SK-MEL-5 (cell line): ENCODE measurements around the gene PERM1. TPM values are rescaled to one million over a fixed set of nuclear protein-coding genes. Genes with fewer than 3 reads are reported as not detected.
"Not testable (repeated sequence)": the region's sequence is repeated elsewhere in the genome, so short reads cannot be mapped to it uniquely, and the experiment has no call there.

ENCODE experiments used
- DNase-seq: peaks from one replicate; pipeline ENCODE4 v3.0.0-alpha.2; 2016; ENCODE audit warnings: low read depth, low spot score
- in situ Hi-C: cut with HindIII; loops from 2 replicates; pipeline ENCODE4 v1.10.0; 2016; ENCODE audit warnings: low sequenced_read_pairs, high pct_unique_total_duplicates, low pct_unique_long_range_greater_than_20kb
- total RNA-seq: library from RNA; depleted of rRNA; stranded (reverse); fragments of >200 nt; shearing (Covaris generic); gene quantifications from 2 replicates; pipeline ENCODE4 v1.2.3, GENCODE V29; 2014

PERM1 gene
- total RNA-seq, 1 experiment from 2014 or later, result 0.85 TPM

DNA sequence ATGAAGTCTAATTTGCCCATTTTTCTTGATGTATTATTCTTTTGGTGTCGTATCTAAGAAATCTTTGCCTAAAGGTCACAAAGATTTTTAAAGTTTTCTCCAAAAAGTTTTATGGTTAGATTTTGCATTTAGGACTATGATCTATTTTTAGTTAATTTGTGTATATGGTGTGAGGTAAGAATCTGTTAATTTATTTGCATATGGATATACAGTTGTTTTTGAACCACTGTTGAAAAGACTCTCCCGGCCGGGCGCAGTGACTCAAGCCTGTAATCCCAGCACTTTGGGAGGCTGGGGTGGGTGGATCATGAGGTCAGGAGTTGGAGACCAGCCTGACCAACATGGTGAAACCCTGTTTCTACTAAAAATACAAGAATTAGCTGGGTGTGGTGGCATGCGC lies 6.2 kb upstream of the PERM1 start:
- in situ Hi-C loops, DNase-seq: not testable (repeated sequence)

GRCh38 chr1:985126-985525 lies 3.2 kb upstream of the PERM1 start:
- in situ Hi-C loops, result no loop called here

DNA sequence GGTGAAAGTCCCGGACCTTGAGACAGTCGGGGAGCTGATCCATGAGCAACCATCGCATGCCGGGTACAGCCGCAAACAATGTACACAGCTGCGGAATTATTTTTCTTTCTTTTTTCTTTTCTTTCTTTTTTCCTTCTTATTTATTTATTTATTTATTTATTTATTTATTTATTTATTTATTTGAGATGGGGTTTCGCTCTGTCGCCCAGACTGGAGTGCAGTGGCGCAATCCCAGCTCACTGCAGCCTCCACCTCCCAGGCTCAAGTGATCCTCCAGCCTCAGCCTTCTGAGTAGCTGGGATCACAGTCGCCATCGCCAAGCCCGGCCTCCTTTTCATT lies 2.6 kb upstream of the PERM1 start:
- in situ Hi-C loops, result no loop called here

More at GRCh38 chr1:985126-985525, 3.2 kb upstream of the PERM1 start:
- DNase-seq, result no peak

DNA sequence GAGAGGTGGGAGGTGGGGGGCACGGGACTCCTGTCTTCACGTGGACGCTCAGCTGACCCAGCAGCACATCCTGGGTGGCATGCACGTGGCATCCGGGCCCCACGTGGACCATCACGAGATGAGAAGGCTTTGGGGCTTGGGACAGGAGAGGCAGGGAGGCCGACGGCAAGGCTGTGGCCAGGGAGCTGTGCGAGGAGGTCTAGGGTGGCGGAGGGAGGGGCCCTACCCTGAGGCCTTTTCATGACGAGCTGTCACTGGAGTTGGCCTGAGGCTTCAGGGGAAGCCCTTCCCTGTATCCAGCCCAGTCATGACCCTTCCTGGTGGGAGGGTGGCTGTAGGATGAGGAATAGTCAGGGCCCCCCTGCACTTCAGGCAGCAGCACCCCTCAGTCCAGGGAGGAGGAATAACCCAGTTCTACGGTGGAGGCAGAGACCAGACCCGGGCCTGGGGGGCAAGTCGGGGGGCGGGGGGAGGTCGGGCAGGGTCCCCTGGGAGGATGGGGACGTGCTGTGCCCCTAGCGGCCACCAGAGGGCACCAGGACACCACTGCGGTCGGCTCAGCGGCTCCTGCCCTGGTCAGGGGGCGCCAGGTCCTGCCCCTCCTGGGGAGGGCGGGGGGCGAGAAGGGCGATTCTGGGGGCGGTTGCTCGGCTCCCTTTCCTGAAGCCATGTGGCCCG lies 2.0 kb upstream of the PERM1 start:
- in situ Hi-C loops, result no loop called here
- DNase-seq, result peak; percentile 36

More for the DNA sequence above, 2.6 kb upstream of the PERM1 start:
- no peak for DNase-seq

GRCh38 chr1:982765-983436 lies 1.0 kb upstream of the PERM1 start:
- in situ Hi-C loops, result no loop called here
- no peak for DNase-seq

- in situ Hi-C loops, result no loop called here
- DNase-seq, result no peak
Measured at GRCh38 chr1:981491-981954, 370 bp downstream of the PERM1 start.

DNA sequence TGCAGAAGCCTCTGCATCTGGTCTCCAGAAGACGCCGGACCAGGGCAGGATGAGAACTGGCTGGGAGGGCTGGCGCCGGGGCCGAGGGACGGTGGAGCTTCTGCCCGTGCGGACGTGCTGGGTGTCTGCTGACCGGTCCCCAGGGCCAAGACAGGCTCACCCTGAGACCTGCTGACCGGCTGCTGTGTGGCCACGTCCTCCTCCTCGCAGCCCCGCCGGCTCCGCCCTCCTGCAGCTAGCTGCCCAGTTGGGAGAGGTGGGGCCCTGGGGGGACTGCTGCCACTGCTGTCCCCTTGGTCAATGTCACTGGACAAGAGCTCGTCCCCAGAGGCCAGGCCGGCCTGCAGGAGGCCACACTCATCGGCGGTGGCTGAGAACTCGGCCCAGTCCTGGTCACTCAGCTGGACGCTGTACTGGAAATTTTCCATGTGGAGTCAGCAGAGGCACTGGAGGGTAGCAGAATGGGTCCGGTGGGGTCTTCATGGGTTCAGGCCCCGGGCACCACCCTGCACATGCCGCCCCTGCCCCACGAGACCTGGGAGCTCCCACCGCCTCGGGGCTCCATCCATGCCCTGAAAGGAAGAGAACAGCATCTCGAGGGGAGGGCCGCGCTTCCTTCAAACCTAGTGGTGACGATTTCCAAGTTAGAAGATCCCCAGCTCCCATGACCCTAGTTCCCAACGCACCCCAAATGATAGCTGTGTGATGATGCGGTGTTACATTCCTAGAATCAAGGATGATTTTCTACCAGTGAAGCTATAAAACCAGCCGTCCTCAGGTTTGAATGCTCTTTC lies 1.1 kb downstream of the PERM1 start:
- in situ Hi-C loops, result no loop called here
- DNase-seq, result no peak

DNA sequence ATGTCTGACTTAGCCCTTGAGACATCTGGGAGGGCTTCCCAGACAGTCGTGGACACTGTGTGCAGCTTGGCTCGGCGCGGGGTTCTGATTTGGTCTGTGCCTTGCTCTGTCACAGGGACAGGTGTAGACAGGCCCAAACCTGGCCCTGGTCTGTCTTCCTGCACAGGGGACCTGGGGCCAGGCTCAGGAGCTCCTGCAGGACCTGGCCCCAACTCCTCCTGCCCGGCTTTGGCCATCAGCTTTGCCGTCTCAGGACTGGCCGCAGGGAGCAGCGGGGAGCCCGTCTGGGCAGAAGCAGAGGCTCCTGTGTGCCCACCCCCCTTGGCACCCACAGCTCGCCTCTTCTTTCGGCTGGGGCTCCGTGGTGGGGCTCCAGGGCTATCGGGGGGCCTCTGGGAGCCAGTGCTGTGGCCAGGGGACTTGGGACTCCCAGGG lies 1.7 kb downstream of the PERM1 start:
- in situ Hi-C loops, result no loop called here
- no peak for DNase-seq

DNA sequence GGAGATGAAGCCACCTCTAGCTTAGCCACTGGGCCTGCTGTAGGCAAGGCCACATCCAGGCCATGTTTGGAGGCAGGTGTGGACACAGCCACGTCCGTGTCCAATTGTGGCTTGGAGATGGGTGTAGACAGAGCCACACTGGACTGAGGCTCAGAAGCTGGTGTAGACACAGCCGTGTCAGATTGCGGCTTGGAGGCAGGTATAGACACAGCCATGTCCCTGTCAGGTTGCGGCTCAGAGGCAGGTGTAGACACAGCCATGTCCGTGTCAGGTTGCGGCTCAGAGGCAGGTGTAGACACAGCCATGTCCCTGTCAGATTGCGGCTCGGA lies 2.2 kb downstream of the PERM1 start:
- in situ Hi-C loops, result no loop called here
- no peak for DNase-seq

DNA sequence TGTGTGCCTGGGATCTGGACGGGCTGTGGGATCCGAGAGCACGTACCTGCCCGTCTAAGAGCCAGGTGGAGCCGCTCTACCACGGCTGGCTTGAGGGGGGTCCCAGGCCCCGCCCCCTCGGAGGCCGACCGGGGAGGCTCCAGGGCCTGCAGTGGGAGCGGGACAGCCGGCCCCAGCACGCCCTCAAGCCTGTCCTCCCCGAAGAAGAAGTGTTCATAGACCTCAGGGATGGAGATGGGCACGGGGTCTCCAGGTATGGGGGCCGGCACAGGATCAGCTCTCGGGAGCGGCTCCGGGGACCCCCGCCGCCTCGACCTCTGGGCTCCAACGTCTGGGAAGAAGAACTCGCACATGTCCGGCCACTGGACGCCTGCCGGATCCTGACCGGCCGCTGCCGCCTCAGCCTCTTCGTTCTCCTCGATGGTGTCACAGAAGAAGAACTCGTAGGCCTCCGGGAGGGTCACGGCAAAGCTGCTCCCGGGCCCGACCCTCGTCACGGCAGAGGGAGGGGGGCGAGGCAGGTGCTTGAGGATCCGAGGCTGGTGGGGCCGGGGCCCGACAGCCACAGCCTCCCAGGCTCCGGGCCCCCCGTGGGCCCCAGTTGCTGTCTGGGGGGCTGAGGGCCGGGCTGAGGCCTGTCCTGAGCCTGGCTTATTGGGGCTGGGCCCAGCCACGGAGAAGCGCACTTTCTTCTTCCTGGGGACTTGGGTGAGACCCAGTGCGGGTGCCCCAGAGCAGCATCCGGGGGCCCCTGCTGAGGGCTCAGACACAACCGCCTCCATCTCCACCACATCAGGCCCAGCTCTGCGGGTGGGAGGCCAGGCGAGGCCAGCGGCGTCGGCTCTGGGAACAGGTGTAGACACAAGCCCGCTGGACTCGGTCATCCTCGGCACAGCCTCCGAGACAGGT lies 2.8 kb downstream of the PERM1 start:
- DNase-seq, result no peak
- in situ Hi-C loops, result no loop called here

- in situ Hi-C loops, result no loop called here
Measured at GRCh38 chr1:978069-978834, 3.6 kb downstream of the PERM1 start.

GRCh38 chr1:976791-977190 lies 5.1 kb downstream of the PERM1 start:
- not testable (repeated sequence) for DNase-seq

More at GRCh38 chr1:978069-978834, 3.6 kb downstream of the PERM1 start:
- no peak for DNase-seq

DNA sequence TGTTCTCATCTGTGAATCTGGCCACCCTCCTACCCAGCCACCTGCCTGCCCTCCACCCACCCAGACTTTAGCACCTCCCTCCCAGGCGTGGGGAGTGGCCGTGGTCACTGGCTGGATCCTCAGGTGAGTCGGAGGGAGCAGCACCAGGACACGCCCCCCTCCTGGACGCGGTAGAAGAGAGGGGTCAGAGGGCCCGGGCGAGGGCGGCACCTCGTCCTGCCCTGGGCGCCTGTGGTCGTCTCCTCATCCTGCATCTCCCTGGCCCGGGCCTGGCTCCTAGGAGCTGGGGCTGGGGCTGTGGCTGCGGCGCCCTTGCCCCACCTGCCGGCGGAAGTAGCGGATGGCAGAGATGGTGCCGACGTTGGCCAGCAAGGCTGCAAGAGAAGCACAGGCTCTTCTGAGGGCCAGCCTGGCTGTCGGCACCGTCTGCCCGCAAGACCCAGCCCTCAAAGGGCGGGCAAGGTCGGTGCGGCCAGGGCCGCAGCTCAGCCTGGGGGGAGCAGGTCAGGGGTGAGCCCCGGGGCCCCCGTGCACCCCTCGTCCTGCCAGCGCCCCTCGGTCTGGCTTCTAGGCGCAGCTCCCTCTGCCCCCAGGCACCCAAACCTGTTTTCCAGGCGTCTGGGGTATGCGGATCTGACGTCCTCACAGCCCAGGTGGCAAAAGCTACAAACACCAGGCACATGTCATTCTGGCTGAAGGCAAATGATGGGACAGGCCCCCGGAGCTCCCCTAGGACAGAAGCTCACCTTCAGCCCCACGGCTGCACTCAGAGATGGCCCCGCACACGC lies 5.8 kb downstream of the PERM1 start:
- DNase-seq, result peak; percentile 77
- in situ Hi-C loops, result no loop called here

More at GRCh38 chr1:976791-977190, 5.1 kb downstream of the PERM1 start:
- in situ Hi-C loops, result not testable (repeated sequence)

DNA sequence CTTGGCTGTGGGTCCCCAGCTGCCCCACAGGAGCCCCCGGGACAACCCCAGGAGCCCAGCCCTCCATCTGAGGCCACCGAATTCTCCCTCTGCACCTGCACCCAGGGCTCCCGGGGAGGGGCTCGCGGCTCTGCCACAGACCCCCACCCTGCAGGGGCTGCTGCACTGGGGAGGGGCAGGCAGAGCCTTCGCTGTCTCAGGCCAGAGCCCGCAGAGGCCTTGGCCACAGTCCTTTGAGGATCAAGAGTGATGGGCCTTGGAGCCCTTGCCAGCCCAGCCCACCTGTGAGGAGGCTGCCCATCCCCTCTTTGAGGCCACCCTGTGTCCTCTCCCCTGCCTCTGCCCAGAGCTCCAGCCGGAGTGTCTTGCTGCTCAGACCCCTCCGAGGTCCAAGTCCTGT lies 6.5 kb downstream of the PERM1 start:
- DNase-seq, result no peak
- in situ Hi-C loops, result no loop called here

DNA sequence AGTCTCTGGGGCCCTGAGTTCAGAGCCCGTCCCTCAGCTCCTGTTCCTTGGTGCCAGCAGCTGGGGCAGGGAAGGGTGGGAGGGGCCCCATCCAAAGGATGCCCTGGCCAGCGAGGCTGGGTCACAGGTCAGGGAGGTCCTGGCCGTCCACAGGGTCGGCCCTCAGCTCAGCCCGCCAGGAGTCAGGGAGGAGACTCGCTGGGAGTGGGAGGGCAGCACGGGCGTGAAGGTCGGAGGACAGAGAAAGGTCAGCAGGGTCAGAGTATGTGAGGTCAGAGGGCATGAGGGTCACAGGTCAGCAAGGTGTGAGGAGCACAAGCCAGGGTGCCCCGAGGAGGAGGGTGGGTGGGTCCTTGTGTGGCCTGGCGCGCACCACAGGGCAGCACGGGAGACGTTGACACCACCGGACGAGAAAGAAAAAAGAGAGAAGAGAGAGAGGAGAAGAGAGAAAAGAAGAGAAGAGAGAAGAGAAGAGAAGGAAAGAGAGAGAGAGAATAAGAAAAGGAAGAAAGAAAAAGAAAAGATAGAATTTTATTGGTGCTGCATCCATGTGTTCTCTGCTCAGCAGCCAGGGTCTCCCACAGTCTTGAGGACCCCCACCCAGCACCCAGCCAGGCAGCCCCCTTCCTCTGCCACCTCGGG lies 7.1 kb downstream of the PERM1 start:
- DNase-seq, result no peak
- in situ Hi-C loops, result no loop called here

DNA sequence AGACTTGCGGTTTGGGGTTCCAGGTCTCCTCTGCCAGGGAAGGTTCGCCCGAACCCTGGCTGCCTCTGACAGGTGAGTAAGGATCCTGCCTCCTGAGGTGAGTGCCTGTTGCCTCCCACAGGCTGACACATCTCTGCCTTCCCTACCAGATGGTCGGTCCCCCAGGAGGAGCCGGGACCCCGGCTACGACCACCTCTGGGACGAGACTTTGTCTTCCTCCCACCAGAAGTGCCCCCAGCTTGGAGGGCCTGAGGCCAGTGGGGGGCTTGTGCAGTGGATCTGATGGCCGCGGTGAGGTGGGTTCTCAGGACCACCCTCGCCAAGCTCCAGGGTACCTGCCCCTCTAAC lies 7.6 kb downstream of the PERM1 start:
- in situ Hi-C loops, result no loop called here

More for the DNA sequence above, 7.6 kb downstream of the PERM1 start:
- DNase-seq, result no peak
